Neural progenitor cell (in vitro differentiated cells): ENCODE measurements around the gene PRKCE.

Source experiments
- CTCF ChIP-seq: fragments of 200-600 bp; sonication (generic); IDR thresholded peaks from 2 replicates; pipeline ENCODE4 v1.5.1; 2017; ENCODE audit warnings: antibody characterized with exemption, mild to moderate bottlenecking
- EZH2 ChIP-seq: fragments of 200-600 bp; sonication (generic); IDR thresholded peaks from 2 replicates; pipeline ENCODE4 v1.6.1; 2017; ENCODE audit warnings: antibody characterized with exemption, mild to moderate bottlenecking, moderate library complexity

DNA sequence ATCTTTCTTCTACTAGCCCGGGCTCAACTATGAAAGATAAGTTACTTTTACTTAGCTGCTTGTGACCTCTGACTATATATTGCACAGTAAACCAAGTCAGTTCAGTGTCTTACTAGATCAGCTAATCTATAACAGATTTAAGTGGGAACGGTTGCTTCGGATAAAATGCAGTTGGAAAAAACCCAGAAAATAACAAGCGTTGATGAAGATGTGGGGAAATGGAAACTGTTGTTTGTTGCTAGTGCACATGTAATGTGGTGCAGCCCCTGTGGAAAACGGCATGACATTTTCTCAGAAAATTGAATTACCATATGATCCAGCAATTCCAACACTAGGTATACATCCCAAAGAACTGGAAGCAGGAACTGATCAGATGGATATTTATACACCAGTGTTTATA, 248.5 kb downstream of the PRKCE start:
- TF ChIP-seq CTCF (no peak), EZH2 (no peak)
